GM20431 (cell line): ENCODE results near the gene CCDC134.
"Not testable (repeated sequence)": the region's sequence is repeated elsewhere in the genome, so short reads cannot be mapped to it uniquely, and the experiment has no call there.

Experiments used
- in situ Hi-C: fragments of 300-500 bp; cut with MseI, MboI; formaldehyde crosslinking; loops from one replicate; pipeline ENCODE4 v1.15.0; 2020; ENCODE audit warnings: low sequenced_read_pairs; ENCODE audit not compliant: unreplicated experiment

CCDC134 gene

DNA sequence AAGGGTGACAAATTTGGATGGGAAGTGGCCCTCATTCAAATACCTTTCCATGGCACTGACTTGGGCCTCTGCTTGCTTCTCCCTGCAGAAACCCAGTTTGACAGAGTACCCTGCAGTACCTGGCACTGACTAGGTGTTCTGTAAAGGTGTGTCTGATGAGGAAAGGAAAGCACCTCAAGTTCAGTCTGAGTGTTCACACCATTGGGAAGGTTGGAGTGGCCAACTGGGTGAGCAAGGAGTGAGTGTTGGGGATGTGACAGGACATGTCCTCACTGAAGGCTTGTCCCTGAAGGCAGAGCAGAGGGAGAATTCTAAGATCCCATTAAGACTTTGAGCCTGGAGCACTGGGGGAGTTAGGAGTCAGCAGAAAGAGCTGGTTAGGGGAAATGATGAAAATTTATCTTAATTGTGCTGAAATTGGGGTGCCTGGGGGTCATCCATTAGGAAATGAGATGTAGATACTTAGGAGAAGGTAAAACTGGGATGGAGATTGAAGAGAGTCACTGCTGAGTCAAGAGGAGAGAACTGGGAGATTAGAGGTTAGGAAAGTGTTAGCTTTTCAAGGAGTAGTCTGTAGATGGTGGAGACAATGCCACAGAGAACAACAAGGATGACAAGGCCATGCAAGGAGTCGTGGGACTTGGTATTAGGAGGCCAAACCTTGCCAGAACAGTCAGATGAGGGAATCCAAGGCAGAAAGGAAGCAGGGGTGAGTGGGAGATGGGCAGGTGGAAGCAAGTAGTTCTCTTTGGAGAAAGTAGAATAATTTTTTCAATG is 38.6 kb downstream of the CCDC134 start:
- in situ Hi-C loops: no loop called here

DNA sequence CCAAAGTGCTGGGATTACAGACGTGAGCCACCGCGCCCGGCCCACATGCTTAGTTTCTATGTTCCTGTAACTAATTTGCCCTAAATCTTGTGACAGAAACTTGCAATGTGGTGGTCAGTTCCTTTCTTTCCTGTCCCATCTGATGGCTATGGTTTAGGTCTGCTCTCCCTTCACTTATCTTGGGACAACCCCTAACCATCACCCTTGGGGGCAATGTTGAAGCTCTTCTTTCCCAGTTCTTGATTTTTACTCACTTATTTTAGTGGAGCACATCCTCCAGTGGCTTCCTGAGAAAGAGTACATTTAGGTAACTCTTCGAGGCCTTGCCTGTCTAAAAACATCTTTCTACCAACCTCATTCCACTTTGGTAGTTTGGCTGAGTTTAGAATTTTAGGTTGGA is 39.7 kb downstream of the CCDC134 start:
- in situ Hi-C loops: no loop called here

DNA sequence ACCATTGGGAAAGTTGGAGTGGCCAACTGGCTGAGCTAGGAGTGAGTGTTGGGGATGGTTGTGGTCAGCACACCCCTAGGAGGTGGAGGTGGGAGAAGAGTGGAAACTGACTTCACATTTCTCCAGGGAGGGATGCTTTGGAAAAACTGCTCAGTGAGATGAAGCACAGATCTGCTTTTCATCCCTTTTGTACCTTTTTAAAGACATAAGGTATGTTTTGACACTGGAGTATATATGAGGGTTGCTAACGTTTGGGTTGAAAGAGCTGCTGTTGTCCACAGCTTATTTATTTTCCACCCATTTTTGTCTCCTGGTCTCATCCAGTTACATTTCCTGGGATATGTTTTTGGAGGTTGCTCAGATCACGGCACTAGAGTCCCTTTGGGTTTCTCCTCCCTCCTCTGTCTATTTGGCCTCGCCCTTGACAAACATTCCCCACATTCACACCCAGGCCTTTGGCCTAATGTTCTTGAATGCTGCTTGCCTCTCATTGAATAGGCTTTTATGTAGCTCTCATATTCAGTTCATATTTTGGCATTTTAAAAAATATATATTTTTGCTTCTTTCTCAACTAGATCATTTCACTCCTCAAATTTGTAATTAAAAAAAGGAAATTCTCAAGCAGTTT is 40.7 kb downstream of the CCDC134 start:
- in situ Hi-C loops: no loop called here

- in situ Hi-C loops: no loop called here
Observed at GRCh38 chr22:41842996-41843970, 42.8 kb downstream of the CCDC134 start.

GRCh38 chr22:41844036-41844435 is 43.6 kb downstream of the CCDC134 start:
- in situ Hi-C loops: no loop called here

GRCh38 chr22:41844513-41844912 is 44.0 kb downstream of the CCDC134 start:
- in situ Hi-C loops: no loop called here

GRCh38 chr22:41845380-41846267 is 45.1 kb downstream of the CCDC134 start:
- in situ Hi-C loops: no loop called here

- in situ Hi-C loops: no loop called here
Observed at GRCh38 chr22:41846268-41846987, 45.9 kb downstream of the CCDC134 start.

DNA sequence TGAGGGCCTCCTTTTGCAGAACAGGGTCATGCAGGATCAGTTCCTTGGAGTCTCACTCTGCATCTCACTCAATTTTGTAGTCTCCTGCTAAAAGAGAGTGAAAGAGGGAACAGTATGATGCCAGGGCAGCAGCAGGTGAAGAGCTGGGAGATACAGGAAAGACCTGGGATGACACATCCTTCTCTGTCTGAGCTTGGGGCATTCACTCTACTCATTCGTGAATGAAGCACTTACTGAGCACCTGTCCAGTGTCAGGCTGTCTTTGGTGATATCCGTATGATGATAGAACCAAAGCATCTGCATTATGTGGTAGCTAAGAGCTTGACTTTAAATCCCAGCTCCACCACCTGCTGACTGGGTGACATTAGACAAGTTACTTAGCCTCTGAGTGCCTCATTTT is 46.8 kb downstream of the CCDC134 start:
- in situ Hi-C loops: no loop called here

DNA sequence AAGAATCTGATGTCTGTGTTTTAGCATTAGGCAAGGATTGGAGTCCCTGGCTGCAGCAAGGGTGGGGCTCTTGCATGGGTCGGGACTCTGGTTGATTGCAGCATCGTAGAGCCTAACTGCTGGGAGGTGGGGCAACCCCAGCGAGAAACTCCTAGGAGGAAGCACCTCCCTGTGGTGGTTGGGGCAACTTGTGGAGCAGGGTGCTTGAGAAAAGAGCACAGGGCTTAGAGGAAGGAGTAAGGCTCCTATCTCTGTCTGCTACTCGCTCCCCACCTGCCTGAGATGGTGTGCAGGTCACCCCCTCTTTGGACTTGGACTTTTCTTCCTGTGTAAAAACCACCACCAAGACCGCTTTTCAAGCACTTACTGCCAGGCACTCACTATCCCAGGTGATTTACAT is 48.0 kb downstream of the CCDC134 start:
- in situ Hi-C loops: no loop called here

- in situ Hi-C loops: no loop called here
Observed at GRCh38 chr22:41856469-41856868, 56.0 kb downstream of the CCDC134 start.

GRCh38 chr22:41857155-41857859 is 56.8 kb downstream of the CCDC134 start:
- in situ Hi-C loops: no loop called here

DNA sequence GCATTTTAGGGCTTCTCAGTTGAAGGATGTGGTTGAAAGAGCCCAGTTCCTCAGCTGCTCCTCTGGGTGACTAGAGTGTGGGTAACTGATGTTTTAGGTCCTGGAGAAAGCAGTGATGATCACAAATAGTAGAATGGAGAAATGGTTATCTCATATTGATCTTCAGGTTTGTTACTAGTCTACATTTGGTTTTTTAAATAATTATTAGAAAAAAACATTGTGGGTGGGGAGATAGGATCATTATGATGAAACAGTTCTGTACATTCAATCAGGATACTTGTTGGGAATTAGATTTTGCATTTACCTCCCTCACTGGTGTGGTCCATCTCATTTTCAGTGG is 57.4 kb downstream of the CCDC134 start:
- in situ Hi-C loops: no loop called here

GRCh38 chr22:41862160-41862529 is 61.7 kb downstream of the CCDC134 start:
- in situ Hi-C loops: no loop called here

- in situ Hi-C loops: no loop called here
Observed at GRCh38 chr22:41862530-41863266, 62.2 kb downstream of the CCDC134 start.

- in situ Hi-C loops: no loop called here
Observed at GRCh38 chr22:41863472-41863871, 63.0 kb downstream of the CCDC134 start.

DNA sequence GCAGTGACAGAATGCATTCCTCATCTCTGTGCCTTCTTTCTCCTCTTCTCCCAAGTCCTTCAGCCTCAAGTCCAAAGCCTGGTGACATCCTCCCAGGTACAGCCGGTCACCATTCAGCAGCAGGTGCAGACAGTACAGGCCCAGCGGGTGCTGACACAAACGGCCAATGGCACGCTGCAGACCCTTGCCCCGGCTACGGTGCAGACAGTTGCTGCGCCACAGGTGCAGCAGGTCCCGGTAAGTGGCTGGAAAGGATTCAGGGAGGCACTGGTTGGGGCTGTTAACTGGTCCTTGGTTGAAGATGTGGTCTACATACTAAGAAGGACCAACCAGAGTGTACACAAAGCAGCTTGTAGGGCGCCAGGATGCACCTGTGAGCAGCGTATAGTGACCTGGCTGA is 68.1 kb downstream of the CCDC134 start:
- in situ Hi-C loops: no loop called here

DNA sequence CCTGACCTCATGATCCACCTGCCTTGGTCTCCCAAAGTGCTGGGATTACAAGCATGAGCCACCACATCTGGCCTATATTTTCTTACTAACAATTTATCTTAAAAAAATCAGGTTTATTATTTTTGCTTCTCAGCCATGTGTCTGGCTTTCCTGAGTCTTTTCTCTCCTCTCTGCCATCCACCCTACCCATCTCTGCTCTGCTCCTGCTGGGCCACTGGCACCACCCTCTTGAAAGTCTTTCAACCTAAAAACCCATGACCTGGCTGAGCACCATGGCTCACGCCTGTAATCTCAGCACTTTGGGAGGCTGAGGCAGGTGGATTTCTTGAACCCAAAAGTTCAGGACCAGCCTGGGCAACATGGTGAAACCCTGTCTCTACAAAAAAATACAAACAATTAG is 69.6 kb downstream of the CCDC134 start:
- in situ Hi-C loops: not testable (repeated sequence)
